ELF-1 (cell line): ENCODE measurements around the gene DBF4.
"Not testable (repeated sequence)": the region's sequence is repeated elsewhere in the genome, so short reads cannot be mapped to it uniquely, and the experiment has no call there.

Experiments
- DNase-seq: peaks from one replicate; pipeline ENCODE4 v3.0.0-alpha.2; 2016; ENCODE audit warnings: low read depth, low spot score

DBF4 gene

GRCh38 chr7:87876040-87876868 lies at the start of gene DBF4, which contains the start of gene SLC25A40:
Gene DBF4, plus strand, starts transcription at chr7:87876493. Its CDS starts 240 bp downstream, at chr7:87876733.
Gene SLC25A40, minus strand, starts transcription at chr7:87876360. Its CDS starts 17,633 bp downstream, at chr7:87858727.
- peak; percentile 96 for DNase-seq

- not testable (repeated sequence) for DNase-seq
Observed at GRCh38 chr7:87828383-87828782, 47.9 kb upstream of the DBF4 start.

- no peak for DNase-seq
Observed at GRCh38 chr7:87831097-87831496, 45.2 kb upstream of the DBF4 start.

GRCh38 chr7:87833130-87833529 lies 43.2 kb upstream of the DBF4 start:
- no peak for DNase-seq

GRCh38 chr7:87837597-87837996 lies 38.7 kb upstream of the DBF4 start:
- DNase-seq: no peak

- DNase-seq: no peak
Observed at GRCh38 chr7:87850836-87851593, 25.3 kb upstream of the DBF4 start.

- no peak for DNase-seq
Observed at GRCh38 chr7:87852306-87852705, 24.0 kb upstream of the DBF4 start.

GRCh38 chr7:87853237-87853864 lies 22.9 kb upstream of the DBF4 start:
- DNase-seq: no peak

GRCh38 chr7:87858417-87859100 lies 17.7 kb upstream of the DBF4 start:
- no peak for DNase-seq

- no peak for DNase-seq
Observed at GRCh38 chr7:87866089-87866488, 10.2 kb upstream of the DBF4 start.

- not testable (repeated sequence) for DNase-seq
Observed at GRCh38 chr7:87866533-87866932, 9.8 kb upstream of the DBF4 start.

- no peak for DNase-seq
Observed at GRCh38 chr7:87870471-87870870, 5.8 kb upstream of the DBF4 start.

GRCh38 chr7:87872346-87872745 lies 3.9 kb upstream of the DBF4 start:
- no peak for DNase-seq

- DNase-seq: not testable (repeated sequence)
Observed at GRCh38 chr7:87873328-87873727, 3.0 kb upstream of the DBF4 start.

GRCh38 chr7:87874066-87874465 lies 2.2 kb upstream of the DBF4 start:
- no peak for DNase-seq

GRCh38 chr7:87875151-87876039 lies 898 bp upstream of the DBF4 start:
- no peak for DNase-seq

GRCh38 chr7:87876869-87877234 lies 559 bp downstream of the DBF4 start:
- DNase-seq: peak; percentile 78

- no peak for DNase-seq
Observed at GRCh38 chr7:87877366-87878040, 1.2 kb downstream of the DBF4 start.

- DNase-seq: no peak
Observed at GRCh38 chr7:87878208-87878735, 2.0 kb downstream of the DBF4 start.
